Right atrium auricular region (tissue), 2 donors: ENCODE measurements around the gene RIMBP3B. TPM values are rescaled to one million over a fixed set of nuclear protein-coding genes. Genes with fewer than 3 reads are reported as not detected.
"Not testable (repeated sequence)": the region's sequence is repeated elsewhere in the genome, so short reads cannot be mapped to it uniquely, and the experiment has no call there.

Experiments
- DNase-seq: peaks from one replicate; pipeline ENCODE4 v3.0.0-alpha.2; 2019; ENCODE audit warnings: low spot score
- H3K27ac ChIP-seq, 2 donors: fragments of 200-600 bp; sonication (generic); 1 replicate in 1 of 2; 2 replicates in 1 of 2; pipeline ENCODE4 v1.5.1; 2016 to 2019
- H3K27me3 ChIP-seq, 2 donors: fragments of 200-600 bp; sonication (generic); one replicate each; pipeline versions ENCODE4 v1.5.1 to v1.6.0; 2017 to 2019
- H3K36me3 ChIP-seq: fragments of 200-600 bp; sonication (generic); one replicate; pipeline ENCODE4 v1.5.1; 2016
- H3K4me1 ChIP-seq, 2 donors: fragments of 200-600 bp; sonication (generic); one replicate each; pipeline versions ENCODE4 v1.5.1 to v1.6.0; 2017 to 2019
- H3K4me3 ChIP-seq, 2 donors: fragments of 200-600 bp; sonication (generic); 1 replicate in 1 of 2; 2 replicates in 1 of 2; pipeline ENCODE4 v1.5.1; 2017 to 2019; ENCODE audit warnings: mild to moderate bottlenecking in 1 of 2, moderate library complexity in 1 of 2
- H3K9me3 ChIP-seq, 2 donors: fragments of 200-600 bp; sonication (generic); one replicate each; pipeline ENCODE4 v1.5.1; 2019
- total RNA-seq, 2 donors: library from RNA; depleted of rRNA; stranded (reverse); fragments of >200 nt; gene quantifications; one replicate each; pipeline ENCODE4 v1.1.0, GENCODE V29; 2016

The RIMBP3B gene, protein sequence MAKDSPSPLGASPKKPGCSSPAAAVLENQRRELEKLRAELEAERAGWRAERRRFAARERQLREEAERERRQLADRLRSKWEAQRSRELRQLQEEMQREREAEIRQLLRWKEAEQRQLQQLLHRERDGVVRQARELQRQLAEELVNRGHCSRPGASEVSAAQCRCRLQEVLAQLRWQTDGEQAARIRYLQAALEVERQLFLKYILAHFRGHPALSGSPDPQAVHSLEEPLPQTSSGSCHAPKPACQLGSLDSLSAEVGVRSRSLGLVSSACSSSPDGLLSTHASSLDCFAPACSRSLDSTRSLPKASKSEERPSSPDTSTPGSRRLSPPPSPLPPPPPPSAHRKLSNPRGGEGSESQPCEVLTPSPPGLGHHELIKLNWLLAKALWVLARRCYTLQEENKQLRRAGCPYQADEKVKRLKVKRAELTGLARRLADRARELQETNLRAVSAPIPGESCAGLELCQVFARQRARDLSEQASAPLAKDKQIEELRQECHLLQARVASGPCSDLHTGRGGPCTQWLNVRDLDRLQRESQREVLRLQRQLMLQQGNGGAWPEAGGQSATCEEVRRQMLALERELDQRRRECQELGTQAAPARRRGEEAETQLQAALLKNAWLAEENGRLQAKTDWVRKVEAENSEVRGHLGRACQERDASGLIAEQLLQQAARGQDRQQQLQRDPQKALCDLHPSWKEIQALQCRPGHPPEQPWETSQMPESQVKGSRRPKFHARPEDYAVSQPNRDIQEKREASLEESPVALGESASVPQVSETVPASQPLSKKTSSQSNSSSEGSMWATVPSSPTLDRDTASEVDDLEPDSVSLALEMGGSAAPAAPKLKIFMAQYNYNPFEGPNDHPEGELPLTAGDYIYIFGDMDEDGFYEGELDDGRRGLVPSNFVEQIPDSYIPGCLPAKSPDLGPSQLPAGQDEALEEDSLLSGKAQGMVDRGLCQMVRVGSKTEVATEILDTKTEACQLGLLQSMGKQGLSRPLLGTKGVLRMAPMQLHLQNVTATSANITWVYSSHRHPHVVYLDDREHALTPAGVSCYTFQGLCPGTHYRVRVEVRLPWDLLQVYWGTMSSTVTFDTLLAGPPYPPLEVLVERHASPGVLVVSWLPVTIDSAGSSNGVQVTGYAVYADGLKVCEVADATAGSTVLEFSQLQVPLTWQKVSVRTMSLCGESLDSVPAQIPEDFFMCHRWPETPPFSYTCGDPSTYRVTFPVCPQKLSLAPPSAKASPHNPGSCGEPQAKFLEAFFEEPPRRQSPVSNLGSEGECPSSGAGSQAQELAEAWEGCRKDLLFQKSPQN (N-terminal part only)
- total RNA-seq = under 1 TPM in 1 of 2 donors, not detected in 1; 0.08 TPM

DNA sequence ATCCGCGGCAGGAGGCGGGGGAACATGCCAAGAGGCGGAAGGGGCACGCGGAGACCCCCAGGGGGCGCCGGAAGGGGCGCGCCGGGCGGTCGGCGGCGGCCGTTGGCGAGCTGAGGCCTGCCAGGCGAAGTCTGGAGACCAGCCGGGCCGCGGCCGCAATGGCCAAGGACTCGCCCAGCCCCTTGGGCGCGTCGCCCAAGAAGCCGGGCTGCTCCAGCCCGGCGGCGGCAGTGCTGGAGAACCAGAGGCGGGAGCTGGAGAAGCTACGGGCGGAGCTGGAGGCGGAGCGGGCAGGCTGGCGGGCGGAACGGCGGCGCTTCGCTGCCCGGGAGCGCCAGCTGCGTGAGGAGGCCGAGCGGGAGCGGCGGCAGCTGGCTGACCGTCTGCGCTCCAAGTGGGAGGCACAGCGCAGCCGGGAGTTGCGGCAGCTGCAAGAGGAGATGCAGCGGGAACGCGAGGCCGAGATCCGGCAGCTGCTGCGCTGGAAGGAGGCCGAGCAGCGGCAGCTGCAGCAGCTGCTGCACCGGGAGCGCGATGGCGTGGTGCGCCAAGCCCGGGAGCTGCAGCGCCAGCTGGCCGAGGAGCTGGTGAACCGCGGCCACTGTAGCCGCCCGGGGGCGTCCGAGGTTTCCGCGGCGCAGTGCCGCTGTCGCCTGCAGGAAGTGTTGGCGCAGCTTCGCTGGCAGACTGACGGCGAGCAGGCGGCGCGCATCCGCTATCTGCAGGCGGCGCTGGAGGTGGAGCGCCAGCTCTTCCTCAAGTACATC is at the start of gene RIMBP3B:
Gene RIMBP3B, plus strand, starts transcription at position 51 of the 767 bp plus-strand sequence. Its CDS starts 108 bp downstream, at position 159.
- H3K36me3 ChIP-seq, DNase-seq, H3K27me3 ChIP-seq, H3K4me3 ChIP-seq, H3K27ac ChIP-seq, H3K9me3 ChIP-seq, H3K4me1 ChIP-seq: not testable (repeated sequence)

GRCh38 chr22:21357527-21357926 is 26.0 kb upstream of the RIMBP3B start:
- DNase-seq, H3K27me3 ChIP-seq, H3K4me3 ChIP-seq, H3K27ac ChIP-seq, H3K9me3 ChIP-seq, H3K36me3 ChIP-seq, H3K4me1 ChIP-seq: not testable (repeated sequence)

GRCh38 chr22:21360525-21360924 is 23.0 kb upstream of the RIMBP3B start:
- not testable (repeated sequence) for H3K9me3 ChIP-seq, H3K36me3 ChIP-seq, DNase-seq, H3K27ac ChIP-seq, H3K4me3 ChIP-seq, H3K4me1 ChIP-seq, H3K27me3 ChIP-seq

- H3K9me3 ChIP-seq, H3K4me3 ChIP-seq, H3K27me3 ChIP-seq, DNase-seq, H3K36me3 ChIP-seq, H3K27ac ChIP-seq, H3K4me1 ChIP-seq: not testable (repeated sequence)
Observed at GRCh38 chr22:21362473-21362872, 21.1 kb upstream of the RIMBP3B start.

GRCh38 chr22:21363061-21363460 is 20.5 kb upstream of the RIMBP3B start:
- DNase-seq, H3K4me1 ChIP-seq, H3K4me3 ChIP-seq, H3K36me3 ChIP-seq, H3K27ac ChIP-seq, H3K27me3 ChIP-seq, H3K9me3 ChIP-seq: not testable (repeated sequence)

GRCh38 chr22:21363803-21364202 is 19.7 kb upstream of the RIMBP3B start:
- not testable (repeated sequence) for H3K27me3 ChIP-seq, H3K9me3 ChIP-seq, DNase-seq, H3K4me1 ChIP-seq, H3K36me3 ChIP-seq, H3K4me3 ChIP-seq, H3K27ac ChIP-seq

DNA sequence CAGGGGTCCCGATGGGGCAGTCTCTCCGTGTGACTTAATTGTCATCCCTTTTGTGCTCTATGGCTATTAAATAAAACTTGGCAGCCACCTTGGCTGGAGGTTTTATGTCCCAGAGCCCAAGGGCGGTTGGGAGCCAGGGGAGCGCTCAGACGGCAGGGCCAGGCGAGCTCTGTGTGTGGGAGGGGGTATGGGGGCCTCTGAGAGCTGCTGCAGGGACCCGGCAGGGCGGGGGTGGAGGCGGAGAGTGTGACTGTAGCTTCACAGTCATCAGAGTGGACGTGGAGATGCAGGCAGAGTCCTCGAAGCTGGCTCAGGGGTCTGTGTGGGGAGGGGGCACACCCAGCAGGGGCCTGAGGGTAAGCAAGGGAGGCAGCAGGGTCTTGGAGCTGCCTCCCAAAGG is 19.2 kb upstream of the RIMBP3B start:
- not testable (repeated sequence) for DNase-seq, H3K36me3 ChIP-seq, H3K4me3 ChIP-seq, H3K27me3 ChIP-seq, H3K9me3 ChIP-seq, H3K27ac ChIP-seq, H3K4me1 ChIP-seq

- H3K36me3 ChIP-seq, H3K27me3 ChIP-seq, H3K9me3 ChIP-seq, H3K27ac ChIP-seq, H3K4me3 ChIP-seq, DNase-seq, H3K4me1 ChIP-seq: not testable (repeated sequence)
Observed at GRCh38 chr22:21365337-21365736, 18.2 kb upstream of the RIMBP3B start.

GRCh38 chr22:21368603-21369310 is 14.8 kb upstream of the RIMBP3B start:
- H3K27ac ChIP-seq, H3K27me3 ChIP-seq, DNase-seq, H3K9me3 ChIP-seq, H3K4me3 ChIP-seq, H3K4me1 ChIP-seq, H3K36me3 ChIP-seq: not testable (repeated sequence)

GRCh38 chr22:21375880-21376279 is 7.7 kb upstream of the RIMBP3B start:
- H3K4me3 ChIP-seq, H3K4me1 ChIP-seq, DNase-seq, H3K36me3 ChIP-seq, H3K27ac ChIP-seq, H3K9me3 ChIP-seq, H3K27me3 ChIP-seq: not testable (repeated sequence)

- H3K9me3 ChIP-seq, H3K27me3 ChIP-seq, DNase-seq, H3K36me3 ChIP-seq, H3K27ac ChIP-seq, H3K4me3 ChIP-seq, H3K4me1 ChIP-seq: not testable (repeated sequence)
Observed at GRCh38 chr22:21384468-21385357, 1.2 kb downstream of the RIMBP3B start.

- H3K9me3 ChIP-seq, H3K4me1 ChIP-seq, H3K36me3 ChIP-seq, H3K27ac ChIP-seq, H3K4me3 ChIP-seq, H3K27me3 ChIP-seq, DNase-seq: not testable (repeated sequence)
Observed at GRCh38 chr22:21389480-21389879, 5.9 kb downstream of the RIMBP3B start.
